WTC11 (cell line): ENCODE measurements around the gene PLEKHM1. TPM values are rescaled to one million over a fixed set of nuclear protein-coding genes. Genes with fewer than 3 reads are reported as not detected.

ENCODE experiments used
- ATAC-seq: fragments of 200-7000 bp; cut with Tn5 transposase; 2 replicates; pipeline ENCODE4 v1.10.0; 2021; ENCODE audit warnings: mild to moderate bottlenecking, moderate library complexity
- CTCF ChIA-PET: fragments of 300-600 bp; sonication (Branson Sonifier 250); formaldehyde crosslinking; loops from one replicate; lab custom pipeline; 2021; ENCODE audit warnings: antibody characterized with exemption; lab: Charles Lee
- POLR2A ChIA-PET: fragments of 350-600 bp; sonication (Branson Sonifier 250); formaldehyde crosslinking; loops from one replicate; lab custom pipeline; 2021; ENCODE audit warnings: antibody characterized with exemption; lab: Charles Lee
- DNase-seq: peaks from one replicate; pipeline ENCODE4 v3.0.0; 2021; ENCODE audit warnings: low spot score
- H3K27ac Mint-ChIP-seq: 2 replicates; pipeline ENCODE4 v1.8.0; 2021; ENCODE audit warnings: mixed read lengths
- H3K27me3 Mint-ChIP-seq: 2 replicates; pipeline ENCODE4 v1.8.0; 2021; ENCODE audit warnings: low read depth, mild to moderate bottlenecking, moderate library complexity, mixed read lengths
- H3K36me3 Mint-ChIP-seq: 2 replicates; pipeline ENCODE4 v1.8.0; 2021; ENCODE audit warnings: mixed read lengths
- H3K4me1 Mint-ChIP-seq: 2 replicates; pipeline ENCODE4 v1.8.0; 2022; ENCODE audit warnings: mixed read lengths
- H3K4me3 Mint-ChIP-seq: 2 replicates; pipeline ENCODE4 v1.8.0; 2021; ENCODE audit warnings: mild to moderate bottlenecking, moderate library complexity, mixed read lengths
- H3K9me3 Mint-ChIP-seq: 2 replicates; pipeline ENCODE4 v1.8.0; 2021; ENCODE audit warnings: mixed read lengths
- EMX1 ChIP-seq: fragments of 250-450 bp; sonication (Bioruptor Pico); IDR thresholded peaks from 2 replicates; pipeline ENCODE4 v1.8.0; 2021; ENCODE audit warnings: mild to moderate bottlenecking
- ETV6 ChIP-seq: sonication (generic); formaldehyde crosslinking; IDR thresholded peaks from 2 replicates; pipeline ENCODE4 v1.8.1; 2022; ENCODE audit warnings: mild to moderate bottlenecking, missing genetic modification reagents
- FOXP1 ChIP-seq: sonication (generic); formaldehyde crosslinking; IDR thresholded peaks from 2 replicates; pipeline ENCODE4 v1.8.0; 2022; ENCODE audit warnings: missing genetic modification reagents, mild to moderate bottlenecking, moderate library complexity, borderline replicate concordance
- GABPB1 ChIP-seq: sonication (generic); formaldehyde crosslinking; IDR thresholded peaks from 2 replicates; pipeline ENCODE4 v1.8.1; 2023; ENCODE audit warnings: mild to moderate bottlenecking, missing genetic modification reagents
- RORB ChIP-seq: fragments of 250-450 bp; sonication (Bioruptor Pico); IDR thresholded peaks from 2 replicates; pipeline ENCODE4 v1.9.0; 2021; ENCODE audit warnings: mild to moderate bottlenecking
- ZNF121 ChIP-seq: sonication (generic); formaldehyde crosslinking; IDR thresholded peaks from 2 replicates; pipeline ENCODE4 v1.8.0; 2023; ENCODE audit warnings: missing genetic modification reagents
- ZNF423 ChIP-seq: fragments of 250-450 bp; sonication (Bioruptor Pico); IDR thresholded peaks from 2 replicates; pipeline ENCODE4 v2.1.2; 2022; ENCODE audit warnings: mild to moderate bottlenecking, moderate library complexity
- total RNA-seq: library from RNA; stranded (reverse); gene quantifications from 3 replicates; pipeline ENCODE4 v1.2.3, GENCODE V29; 2021
- TF ChIP-seq, protein P1 (sequence below): fragments of 200-600 bp; IDR thresholded peaks from 2 replicates; pipeline ENCODE4 v1.8.0; 2022; ENCODE audit warnings: antibody characterized with exemption
- TF ChIP-seq, protein P2 (sequence below): sonication (generic); formaldehyde crosslinking; IDR thresholded peaks from 2 replicates; pipeline ENCODE4 v1.8.0; 2022; ENCODE audit warnings: mild to moderate bottlenecking, missing genetic modification reagents
- TF ChIP-seq, protein P3 (sequence below): sonication (generic); formaldehyde crosslinking; IDR thresholded peaks from 2 replicates; pipeline ENCODE4 v1.8.0; 2022; ENCODE audit warnings: mild to moderate bottlenecking, missing genetic modification reagents
- TF ChIP-seq, protein P4 (sequence below): sonication (generic); formaldehyde crosslinking; IDR thresholded peaks from 2 replicates; pipeline ENCODE4 v1.8.1; 2023; ENCODE audit warnings: mild to moderate bottlenecking, missing genetic modification reagents
- TF ChIP-seq, protein P5 (sequence below): sonication (generic); formaldehyde crosslinking; IDR thresholded peaks from 2 replicates; pipeline ENCODE4 v1.8.1; 2022; ENCODE audit warnings: low read depth, mild to moderate bottlenecking, moderate library complexity, missing genetic modification reagents, borderline replicate concordance
- TF ChIP-seq, protein P6 (sequence below): sonication (generic); formaldehyde crosslinking; IDR thresholded peaks from 2 replicates; pipeline ENCODE4 v1.8.1; 2023; ENCODE audit warnings: mild to moderate bottlenecking, moderate library complexity, missing genetic modification reagents
- TF ChIP-seq, protein P7 (sequence below): sonication (generic); formaldehyde crosslinking; IDR thresholded peaks from 2 replicates; pipeline ENCODE4 v1.8.0; 2023; ENCODE audit warnings: missing genetic modification reagents
- TF ChIP-seq, protein P8 (sequence below): fragments of 250-450 bp; sonication (Bioruptor Pico); IDR thresholded peaks from 2 replicates; pipeline ENCODE4 v2.1.2; 2022; ENCODE audit warnings: mild to moderate bottlenecking, moderate library complexity
- TF ChIP-seq, protein P9 (sequence below): fragments of 250-450 bp; sonication (Bioruptor Pico); IDR thresholded peaks from 2 replicates; pipeline ENCODE4 v1.8.0; 2021; ENCODE audit warnings: mild to moderate bottlenecking

The PLEKHM1 gene
- total RNA-seq, 1 experiment from 2014 or later, result 19.6 TPM

DNA sequence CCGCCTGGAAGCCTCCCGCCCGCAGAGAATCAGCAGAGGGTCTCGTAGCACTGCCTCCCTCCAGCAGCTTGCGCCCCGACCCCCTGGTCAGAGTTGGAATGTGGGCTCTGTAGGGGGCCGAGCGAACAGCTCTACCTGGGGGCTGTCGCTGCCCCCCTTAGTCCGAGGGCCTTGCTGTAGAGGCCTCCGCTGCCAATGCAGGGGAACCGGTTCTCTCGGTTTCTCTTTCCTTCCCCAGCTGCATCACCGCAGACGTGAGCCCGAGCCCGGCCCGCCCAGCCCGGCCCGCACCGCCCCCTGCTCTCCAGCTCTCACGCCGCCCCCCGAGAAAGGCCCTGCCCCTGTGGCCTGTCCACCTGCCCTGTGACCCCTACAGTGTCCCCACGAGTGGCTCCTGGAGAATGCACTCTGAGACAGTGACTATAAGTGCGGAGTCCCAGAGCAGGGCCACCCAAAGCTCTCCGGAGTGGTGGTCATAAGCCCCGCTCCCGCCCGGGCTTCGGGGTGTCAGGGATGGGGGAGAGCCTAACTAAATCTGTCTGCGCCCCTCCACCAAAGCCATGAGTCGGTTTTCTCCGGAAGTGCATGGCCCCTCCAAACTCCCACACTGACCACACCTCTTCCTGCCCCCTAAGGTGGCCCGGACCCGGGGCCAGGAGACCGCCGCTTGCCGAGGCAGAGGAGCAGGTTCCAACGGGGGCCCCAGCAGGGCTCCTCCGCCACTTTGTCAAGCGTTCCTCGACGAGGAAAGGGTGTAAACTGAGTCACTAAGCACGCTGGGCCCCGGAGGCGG, 59.6 kb downstream of the PLEKHM1 start:
- Mint-ChIP-seq H3K4me3 (peak overlapping the region; percentile 76), H3K27ac (no peak overlapping the region), H3K36me3 (no peaks in the 10 kb centered on the region; the same call in 1 of the 2 replicates), H3K27me3 (peaks cover 67% of the 10 kb centered on the region), H3K9me3 (no peaks in the 10 kb centered on the region), H3K4me1 (peaks cover 23% of the 10 kb centered on the region)
- ChIA-PET CTCF (interaction anchor here (0.6 to 1.5 kb wide), 6 partner anchors 34 to 352 kb away, joined by 3 to 6 read pairs (median 4); no protein-coding TSS in a partner anchor), POLR2A (interaction anchor here (0.6 kb wide), 1 partner anchor 353 kb away, joined by 3 read pairs; the partner anchor contains the start of gene CRHR1)
- peak; percentile 2 for ATAC-seq
- peak; percentile 69 for DNase-seq
- TF ChIP-seq, protein P1, sequence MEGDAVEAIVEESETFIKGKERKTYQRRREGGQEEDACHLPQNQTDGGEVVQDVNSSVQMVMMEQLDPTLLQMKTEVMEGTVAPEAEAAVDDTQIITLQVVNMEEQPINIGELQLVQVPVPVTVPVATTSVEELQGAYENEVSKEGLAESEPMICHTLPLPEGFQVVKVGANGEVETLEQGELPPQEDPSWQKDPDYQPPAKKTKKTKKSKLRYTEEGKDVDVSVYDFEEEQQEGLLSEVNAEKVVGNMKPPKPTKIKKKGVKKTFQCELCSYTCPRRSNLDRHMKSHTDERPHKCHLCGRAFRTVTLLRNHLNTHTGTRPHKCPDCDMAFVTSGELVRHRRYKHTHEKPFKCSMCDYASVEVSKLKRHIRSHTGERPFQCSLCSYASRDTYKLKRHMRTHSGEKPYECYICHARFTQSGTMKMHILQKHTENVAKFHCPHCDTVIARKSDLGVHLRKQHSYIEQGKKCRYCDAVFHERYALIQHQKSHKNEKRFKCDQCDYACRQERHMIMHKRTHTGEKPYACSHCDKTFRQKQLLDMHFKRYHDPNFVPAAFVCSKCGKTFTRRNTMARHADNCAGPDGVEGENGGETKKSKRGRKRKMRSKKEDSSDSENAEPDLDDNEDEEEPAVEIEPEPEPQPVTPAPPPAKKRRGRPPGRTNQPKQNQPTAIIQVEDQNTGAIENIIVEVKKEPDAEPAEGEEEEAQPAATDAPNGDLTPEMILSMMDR, result no peak
- TF ChIP-seq, protein P2, sequence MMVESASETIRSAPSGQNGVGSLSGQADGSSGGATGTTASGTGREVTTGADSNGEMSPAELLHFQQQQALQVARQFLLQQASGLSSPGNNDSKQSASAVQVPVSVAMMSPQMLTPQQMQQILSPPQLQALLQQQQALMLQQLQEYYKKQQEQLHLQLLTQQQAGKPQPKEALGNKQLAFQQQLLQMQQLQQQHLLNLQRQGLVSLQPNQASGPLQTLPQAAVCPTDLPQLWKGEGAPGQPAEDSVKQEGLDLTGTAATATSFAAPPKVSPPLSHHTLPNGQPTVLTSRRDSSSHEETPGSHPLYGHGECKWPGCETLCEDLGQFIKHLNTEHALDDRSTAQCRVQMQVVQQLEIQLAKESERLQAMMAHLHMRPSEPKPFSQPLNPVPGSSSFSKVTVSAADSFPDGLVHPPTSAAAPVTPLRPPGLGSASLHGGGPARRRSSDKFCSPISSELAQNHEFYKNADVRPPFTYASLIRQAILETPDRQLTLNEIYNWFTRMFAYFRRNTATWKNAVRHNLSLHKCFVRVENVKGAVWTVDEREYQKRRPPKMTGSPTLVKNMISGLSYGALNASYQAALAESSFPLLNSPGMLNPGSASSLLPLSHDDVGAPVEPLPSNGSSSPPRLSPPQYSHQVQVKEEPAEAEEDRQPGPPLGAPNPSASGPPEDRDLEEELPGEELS (CRISPR knock-in tag), result no peak
- TF ChIP-seq, protein P3, sequence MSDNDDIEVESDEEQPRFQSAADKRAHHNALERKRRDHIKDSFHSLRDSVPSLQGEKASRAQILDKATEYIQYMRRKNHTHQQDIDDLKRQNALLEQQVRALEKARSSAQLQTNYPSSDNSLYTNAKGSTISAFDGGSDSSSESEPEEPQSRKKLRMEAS (CRISPR knock-in tag), result no peak
- TF ChIP-seq, protein P4, sequence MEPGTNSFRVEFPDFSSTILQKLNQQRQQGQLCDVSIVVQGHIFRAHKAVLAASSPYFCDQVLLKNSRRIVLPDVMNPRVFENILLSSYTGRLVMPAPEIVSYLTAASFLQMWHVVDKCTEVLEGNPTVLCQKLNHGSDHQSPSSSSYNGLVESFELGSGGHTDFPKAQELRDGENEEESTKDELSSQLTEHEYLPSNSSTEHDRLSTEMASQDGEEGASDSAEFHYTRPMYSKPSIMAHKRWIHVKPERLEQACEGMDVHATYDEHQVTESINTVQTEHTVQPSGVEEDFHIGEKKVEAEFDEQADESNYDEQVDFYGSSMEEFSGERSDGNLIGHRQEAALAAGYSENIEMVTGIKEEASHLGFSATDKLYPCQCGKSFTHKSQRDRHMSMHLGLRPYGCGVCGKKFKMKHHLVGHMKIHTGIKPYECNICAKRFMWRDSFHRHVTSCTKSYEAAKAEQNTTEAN, result no peak
- peak; percentile 78 for TF ChIP-seq ZNF423 (CRISPR knock-in tag)
- TF ChIP-seq, protein P5, sequence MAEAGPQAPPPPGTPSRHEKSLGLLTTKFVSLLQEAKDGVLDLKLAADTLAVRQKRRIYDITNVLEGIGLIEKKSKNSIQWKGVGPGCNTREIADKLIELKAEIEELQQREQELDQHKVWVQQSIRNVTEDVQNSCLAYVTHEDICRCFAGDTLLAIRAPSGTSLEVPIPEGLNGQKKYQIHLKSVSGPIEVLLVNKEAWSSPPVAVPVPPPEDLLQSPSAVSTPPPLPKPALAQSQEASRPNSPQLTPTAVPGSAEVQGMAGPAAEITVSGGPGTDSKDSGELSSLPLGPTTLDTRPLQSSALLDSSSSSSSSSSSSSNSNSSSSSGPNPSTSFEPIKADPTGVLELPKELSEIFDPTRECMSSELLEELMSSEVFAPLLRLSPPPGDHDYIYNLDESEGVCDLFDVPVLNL (CRISPR knock-in tag), result no peak
- TF ChIP-seq ZNF121 (CRISPR knock-in tag), result peak; percentile 18; the same call in 1 of the 2 replicates

DNA sequence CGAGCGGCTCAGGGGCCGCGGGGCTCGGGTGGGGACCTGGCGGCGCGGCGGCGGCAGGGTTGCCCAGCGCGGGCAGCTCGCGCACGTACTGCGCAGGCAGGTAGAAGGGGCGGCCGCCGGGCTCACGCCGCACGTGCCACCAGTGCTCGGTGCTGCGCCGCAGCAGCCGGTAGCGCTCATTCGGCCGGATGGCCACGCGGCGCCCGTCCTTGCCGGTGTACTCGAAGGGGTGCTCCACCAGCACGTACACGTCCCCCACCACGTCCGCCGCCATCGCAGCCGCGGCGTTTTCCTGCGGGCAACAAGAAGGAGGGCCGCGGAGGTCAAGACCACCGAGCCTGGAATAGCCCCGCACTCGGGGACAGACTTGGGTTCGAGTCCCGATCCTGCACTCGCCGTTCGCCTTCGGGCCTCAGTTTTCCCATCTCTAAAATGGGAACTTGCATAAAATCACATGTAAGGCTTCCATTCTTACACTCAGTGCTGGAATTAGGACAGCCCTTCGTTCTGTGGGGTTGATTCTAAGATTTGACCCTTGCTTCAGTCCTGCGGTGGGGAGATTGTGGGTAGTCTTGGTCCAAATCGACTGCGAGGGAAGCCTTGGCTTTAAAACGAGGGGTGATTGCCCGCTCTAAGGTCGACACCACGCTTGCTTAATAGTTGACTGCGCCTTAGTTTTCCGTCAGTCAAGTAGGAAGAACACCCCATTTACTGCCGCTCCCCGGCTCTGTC, 60.3 kb downstream of the PLEKHM1 start:
- Mint-ChIP-seq H3K4me1 (peaks cover 24% of the 10 kb centered on the region), H3K4me3 (peak overlapping the region; percentile 76), H3K27ac (no peak overlapping the region), H3K36me3 (no peaks in the 10 kb centered on the region; the same call in 1 of the 2 replicates), H3K27me3 (peaks cover 67% of the 10 kb centered on the region), H3K9me3 (no peaks in the 10 kb centered on the region)
- POLR2A ChIA-PET, result interaction anchor here (0.6 kb wide), 1 partner anchor 354 kb away, joined by 3 read pairs; the partner anchor contains the start of gene CRHR1
- DNase-seq (peak; percentile 51), ATAC-seq (no peak)
- CTCF ChIA-PET, result interaction anchor here (0.8 to 2.3 kb wide), 6 partner anchors 10 to 261 kb away, joined by 3 to 14 read pairs (median 6); no protein-coding TSS in a partner anchor
- TF ChIP-seq, protein P6, sequence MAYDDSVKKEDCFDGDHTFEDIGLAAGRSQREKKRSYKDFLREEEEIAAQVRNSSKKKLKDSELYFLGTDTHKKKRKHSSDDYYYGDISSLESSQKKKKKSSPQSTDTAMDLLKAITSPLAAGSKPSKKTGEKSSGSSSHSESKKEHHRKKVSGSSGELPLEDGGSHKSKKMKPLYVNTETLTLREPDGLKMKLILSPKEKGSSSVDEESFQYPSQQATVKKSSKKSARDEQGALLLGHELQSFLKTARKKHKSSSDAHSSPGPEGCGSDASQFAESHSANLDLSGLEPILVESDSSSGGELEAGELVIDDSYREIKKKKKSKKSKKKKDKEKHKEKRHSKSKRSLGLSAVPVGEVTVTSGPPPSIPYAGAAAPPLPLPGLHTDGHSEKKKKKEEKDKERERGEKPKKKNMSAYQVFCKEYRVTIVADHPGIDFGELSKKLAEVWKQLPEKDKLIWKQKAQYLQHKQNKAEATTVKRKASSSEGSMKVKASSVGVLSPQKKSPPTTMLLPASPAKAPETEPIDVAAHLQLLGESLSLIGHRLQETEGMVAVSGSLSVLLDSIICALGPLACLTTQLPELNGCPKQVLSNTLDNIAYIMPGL (CRISPR knock-in tag), result 0 out of 2 replicates have a peak, but pooled peaks have one; percentile 21
- TF ChIP-seq ETV6 (CRISPR knock-in tag) (0 out of 2 replicates have a peak, but pooled peaks have one; percentile 31), GABPB1 (no peak), EMX1 (no peak), FOXP1 (CRISPR knock-in tag) (peak; percentile 62; the same call in 1 of the 2 replicates), RORB (no peak)
- TF ChIP-seq, protein P7, sequence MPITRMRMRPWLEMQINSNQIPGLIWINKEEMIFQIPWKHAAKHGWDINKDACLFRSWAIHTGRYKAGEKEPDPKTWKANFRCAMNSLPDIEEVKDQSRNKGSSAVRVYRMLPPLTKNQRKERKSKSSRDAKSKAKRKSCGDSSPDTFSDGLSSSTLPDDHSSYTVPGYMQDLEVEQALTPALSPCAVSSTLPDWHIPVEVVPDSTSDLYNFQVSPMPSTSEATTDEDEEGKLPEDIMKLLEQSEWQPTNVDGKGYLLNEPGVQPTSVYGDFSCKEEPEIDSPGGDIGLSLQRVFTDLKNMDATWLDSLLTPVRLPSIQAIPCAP (CRISPR knock-in tag), result 0 out of 2 replicates have a peak, but pooled peaks have one; percentile 29
- TF ChIP-seq, protein P8, sequence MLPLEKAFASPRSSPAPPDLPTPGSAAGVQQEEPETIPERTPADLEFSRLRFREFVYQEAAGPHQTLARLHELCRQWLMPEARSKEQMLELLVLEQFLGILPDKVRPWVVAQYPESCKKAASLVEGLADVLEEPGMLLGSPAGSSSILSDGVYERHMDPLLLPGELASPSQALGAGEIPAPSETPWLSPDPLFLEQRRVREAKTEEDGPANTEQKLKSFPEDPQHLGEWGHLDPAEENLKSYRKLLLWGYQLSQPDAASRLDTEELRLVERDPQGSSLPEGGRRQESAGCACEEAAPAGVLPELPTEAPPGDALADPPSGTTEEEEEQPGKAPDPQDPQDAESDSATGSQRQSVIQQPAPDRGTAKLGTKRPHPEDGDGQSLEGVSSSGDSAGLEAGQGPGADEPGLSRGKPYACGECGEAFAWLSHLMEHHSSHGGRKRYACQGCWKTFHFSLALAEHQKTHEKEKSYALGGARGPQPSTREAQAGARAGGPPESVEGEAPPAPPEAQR (CRISPR knock-in tag), result no peak
- TF ChIP-seq, protein P2 (CRISPR knock-in tag), result no peak
- TF ChIP-seq, protein P9, sequence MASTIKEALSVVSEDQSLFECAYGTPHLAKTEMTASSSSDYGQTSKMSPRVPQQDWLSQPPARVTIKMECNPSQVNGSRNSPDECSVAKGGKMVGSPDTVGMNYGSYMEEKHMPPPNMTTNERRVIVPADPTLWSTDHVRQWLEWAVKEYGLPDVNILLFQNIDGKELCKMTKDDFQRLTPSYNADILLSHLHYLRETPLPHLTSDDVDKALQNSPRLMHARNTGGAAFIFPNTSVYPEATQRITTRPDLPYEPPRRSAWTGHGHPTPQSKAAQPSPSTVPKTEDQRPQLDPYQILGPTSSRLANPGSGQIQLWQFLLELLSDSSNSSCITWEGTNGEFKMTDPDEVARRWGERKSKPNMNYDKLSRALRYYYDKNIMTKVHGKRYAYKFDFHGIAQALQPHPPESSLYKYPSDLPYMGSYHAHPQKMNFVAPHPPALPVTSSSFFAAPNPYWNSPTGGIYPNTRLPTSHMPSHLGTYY (CRISPR knock-in tag), result no peak
